ENCODE data around the gene SEMA6C.
"Not testable (repeated sequence)": the region's sequence is repeated elsewhere in the genome, so short reads cannot be mapped to it uniquely, and the experiment has no call there.

The SEMA6C gene

DNA sequence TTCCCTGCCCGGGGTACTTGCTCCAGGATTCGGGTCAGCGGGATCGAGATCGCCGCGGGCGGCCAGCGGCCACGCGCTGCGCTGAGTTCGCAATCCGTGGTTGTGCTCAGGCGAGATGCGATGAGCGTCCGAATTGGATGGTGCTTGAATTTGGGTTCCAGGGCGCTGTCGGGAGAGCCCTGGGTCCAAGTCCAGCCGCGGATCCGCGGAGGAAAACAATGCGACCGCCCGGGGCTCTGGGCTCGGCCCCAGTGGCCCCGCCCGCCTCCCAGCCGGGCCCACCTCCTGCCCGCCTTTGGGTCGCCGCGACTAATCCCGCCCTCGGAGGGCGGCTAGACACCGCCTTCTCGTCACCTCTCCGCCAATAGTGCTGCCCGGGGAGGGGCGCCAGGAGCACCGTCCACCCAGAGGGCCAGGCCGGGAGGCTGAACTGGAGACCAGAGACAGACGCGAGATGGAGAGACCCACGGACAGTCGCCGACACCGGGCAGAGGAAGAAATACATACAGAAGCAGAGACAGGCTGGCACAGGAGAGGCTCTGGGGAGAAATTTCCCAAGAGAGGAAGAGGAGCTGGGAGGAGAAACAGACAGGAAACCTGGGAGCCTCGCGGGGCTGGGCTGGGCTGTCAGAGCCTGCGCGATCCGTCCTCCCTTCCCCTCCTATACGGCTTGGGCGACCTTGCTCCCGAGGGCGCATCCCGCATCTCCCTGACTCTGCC is at the start of gene SEMA6C:
Gene SEMA6C, minus strand, starts transcription at position 220 of the 720 bp plus-strand sequence. CDS start 4,010 bp downstream, outside the sequence.
- DNase-seq (ENCODE audit: low read depth, low spot score), result peak; percentile 75

DNA sequence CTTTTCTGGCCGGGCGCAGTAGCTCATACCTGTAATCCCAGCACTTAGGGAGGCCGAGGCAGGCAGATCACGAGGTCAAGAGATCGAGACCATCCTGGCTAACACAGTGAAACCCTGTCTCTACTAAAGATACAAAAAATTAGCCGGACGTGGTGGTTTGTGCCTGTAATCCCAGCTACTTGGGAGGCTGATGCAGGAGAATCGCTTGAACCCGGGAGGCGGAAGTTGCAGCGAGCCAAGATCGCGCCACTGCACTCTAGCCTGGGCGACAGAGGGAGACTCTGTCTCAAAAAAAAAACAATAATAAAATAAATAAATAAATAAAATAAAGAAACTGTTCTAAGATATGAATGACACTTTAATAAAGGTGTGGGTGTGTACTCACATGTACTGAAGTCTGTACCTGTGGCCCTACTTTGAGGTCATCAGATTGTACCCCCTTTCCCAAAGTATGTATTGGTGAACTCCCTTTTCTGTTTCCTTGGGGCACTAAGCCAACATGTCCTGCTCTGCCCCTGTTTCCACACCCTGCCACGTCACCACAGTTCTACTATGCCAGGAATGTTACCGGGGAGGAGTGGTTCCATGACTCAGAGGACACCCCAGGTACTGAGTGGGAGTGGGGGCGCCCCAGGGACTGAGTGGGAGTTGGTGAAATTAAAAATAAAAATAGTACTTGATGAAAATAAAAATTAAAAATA is 48.6 kb upstream of the SEMA6C start:
- not testable (repeated sequence) for DNase-seq (ENCODE audit: low read depth, low spot score)

- no peak for DNase-seq (ENCODE audit: low read depth, low spot score)
These were observed 47.4 kb upstream of the SEMA6C start for GRCh38 chr1:151193856-151194255.

- no peak for DNase-seq (ENCODE audit: low read depth, low spot score)
These were observed 46.9 kb upstream of the SEMA6C start for GRCh38 chr1:151193304-151193703.

- DNase-seq (ENCODE audit: low read depth, low spot score), result no peak
These were observed 45.6 kb upstream of the SEMA6C start for GRCh38 chr1:151192047-151192446.

DNA sequence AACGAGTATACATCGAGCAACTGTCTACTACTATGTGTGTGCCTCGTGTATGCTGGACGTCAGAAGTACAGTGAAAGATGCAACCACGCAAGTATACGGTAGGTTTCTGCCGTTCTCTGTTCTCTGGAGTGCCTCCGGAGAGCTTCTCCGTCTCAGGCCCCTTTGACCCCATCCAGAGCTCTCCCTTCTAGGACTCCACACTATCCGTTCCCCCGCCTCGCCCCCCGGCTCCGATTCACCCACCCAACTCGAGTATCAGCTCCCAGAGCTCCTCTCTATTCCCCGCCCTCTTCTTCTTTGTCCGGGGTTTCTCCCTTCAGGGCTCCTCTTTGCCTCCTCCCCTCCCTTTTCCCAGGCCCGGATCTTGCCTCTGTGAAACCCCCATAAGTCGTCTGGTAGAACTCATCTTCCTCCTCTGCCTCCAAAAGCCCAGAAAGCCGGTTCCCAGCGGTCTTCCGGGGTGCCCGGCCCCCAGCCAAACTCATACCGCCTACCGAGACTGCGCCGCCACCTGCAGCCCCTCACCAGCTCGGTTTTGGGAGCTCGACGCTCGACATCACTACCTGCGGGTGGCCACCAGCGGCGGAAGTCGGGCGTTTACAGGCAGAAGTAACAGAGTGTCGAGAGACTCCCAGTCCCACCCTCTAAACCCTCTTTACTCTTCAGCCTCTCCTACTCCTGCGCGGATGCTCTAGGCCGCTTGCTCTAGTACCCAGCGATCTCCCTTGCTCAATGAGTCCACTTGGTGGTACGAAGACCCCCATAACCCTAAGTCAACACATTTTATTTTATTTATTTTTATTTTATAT is 43.4 kb upstream of the SEMA6C start, which contains the start of gene VPS72:
Gene VPS72, minus strand, starts transcription at position 561 of the 809 bp plus-strand sequence. Its CDS starts 76 bp downstream, at position 485.
- peak; percentile 45 for DNase-seq (ENCODE audit: low read depth, low spot score)

DNA sequence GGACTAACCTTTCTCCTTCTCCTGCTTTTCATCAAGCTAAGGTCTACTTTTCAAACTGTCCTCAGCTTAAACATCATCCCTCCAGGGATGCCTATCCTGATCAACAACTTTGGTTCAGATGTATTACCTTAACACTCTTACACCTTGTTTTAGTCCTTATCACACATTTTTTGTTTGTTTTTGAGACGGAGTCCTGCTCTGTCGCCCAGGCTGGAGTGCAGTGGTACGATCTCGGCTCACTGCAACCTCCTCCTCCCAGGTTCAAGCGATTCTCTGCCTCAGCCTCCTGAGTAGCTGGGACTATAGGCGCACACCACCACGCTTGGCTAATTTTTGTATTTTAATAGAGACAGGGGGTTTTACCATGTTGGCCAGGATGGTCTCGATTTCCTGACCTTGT is 42.2 kb upstream of the SEMA6C start:
- DNase-seq (ENCODE audit: low read depth, low spot score), result not testable (repeated sequence)

DNA sequence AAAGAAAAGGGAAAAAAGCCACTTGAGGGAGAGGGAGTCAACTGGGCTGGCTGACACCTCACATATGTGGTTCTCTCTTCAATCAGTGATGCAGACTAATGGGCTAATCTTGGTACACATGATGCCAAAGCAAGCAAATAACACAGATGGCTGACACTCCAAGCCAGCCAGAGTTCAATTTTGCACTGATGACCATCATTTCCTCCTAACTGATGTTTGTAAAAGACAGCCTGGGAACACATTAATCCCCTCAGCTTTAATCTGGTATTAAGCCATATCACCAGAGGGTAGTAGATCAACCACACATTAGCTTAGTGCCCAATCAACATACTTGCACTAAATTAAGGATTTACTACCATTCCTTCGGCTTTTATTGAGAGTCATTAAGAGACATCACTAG is 40.8 kb upstream of the SEMA6C start:
- DNase-seq (ENCODE audit: low read depth, low spot score), result no peak

- no peak for DNase-seq (ENCODE audit: low read depth, low spot score)
These were observed 37.8 kb upstream of the SEMA6C start for GRCh38 chr1:151184211-151184610.

GRCh38 chr1:151176514-151177045 is 30.1 kb upstream of the SEMA6C start:
- no peak for DNase-seq (ENCODE audit: low read depth, low spot score)

- no peak for DNase-seq (ENCODE audit: low read depth, low spot score)
These were observed 29.4 kb upstream of the SEMA6C start, which contains the start of gene TMOD4 for GRCh38 chr1:151175863-151176262. Gene TMOD4, minus strand, starts transcription at chr1:151175981. Its CDS starts 1,106 bp downstream, at chr1:151174875.

- no peak for DNase-seq (ENCODE audit: low read depth, low spot score)
These were observed 28.8 kb upstream of the SEMA6C start for GRCh38 chr1:151175041-151175741.

- DNase-seq (ENCODE audit: low read depth, low spot score), result no peak
These were observed 24.8 kb upstream of the SEMA6C start for GRCh38 chr1:151171190-151171589.

GRCh38 chr1:151167116-151167515 is 20.7 kb upstream of the SEMA6C start:
- DNase-seq (ENCODE audit: low read depth, low spot score), result no peak

GRCh38 chr1:151166505-151166956 is 20.1 kb upstream of the SEMA6C start:
- no peak for DNase-seq (ENCODE audit: low read depth, low spot score)

- peak; percentile 96 for DNase-seq (ENCODE audit: low read depth, low spot score)
These were observed 19.5 kb upstream of the SEMA6C start, which contains the start of the genes LYSMD1 and SCNM1 for GRCh38 chr1:151165738-151166504. Gene LYSMD1, minus strand, starts transcription at chr1:151165902. Its CDS starts 644 bp downstream, at chr1:151165258. Gene SCNM1, plus strand, starts transcription at chr1:151166144. Its CDS starts 9 bp downstream, at chr1:151166153.

DNA sequence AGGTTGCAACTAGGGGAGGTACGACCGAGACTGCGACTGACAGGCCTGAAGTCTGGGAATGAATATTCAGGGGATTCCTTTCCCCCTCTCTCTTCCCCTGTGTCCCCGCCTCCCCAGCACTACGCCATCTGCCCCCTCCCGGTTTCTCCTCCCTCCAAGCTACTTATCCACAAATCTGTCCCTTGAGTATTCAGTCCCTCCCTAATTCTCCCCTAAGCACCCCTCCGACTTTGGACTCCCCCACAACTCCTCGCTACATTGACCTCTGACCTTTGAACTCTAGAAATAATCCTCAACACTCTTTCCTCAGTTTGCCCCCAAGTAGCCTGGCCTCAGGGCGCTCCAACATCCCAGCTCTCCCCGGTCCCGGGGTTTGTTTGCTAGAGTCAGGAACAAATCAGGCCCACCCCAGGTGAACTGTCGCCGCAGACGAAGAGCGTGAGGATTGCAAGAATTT is 18.9 kb upstream of the SEMA6C start:
- peak; percentile 18 for DNase-seq (ENCODE audit: low read depth, low spot score)

GRCh38 chr1:151164732-151165280 is 18.4 kb upstream of the SEMA6C start:
- no peak for DNase-seq (ENCODE audit: low read depth, low spot score)

DNA sequence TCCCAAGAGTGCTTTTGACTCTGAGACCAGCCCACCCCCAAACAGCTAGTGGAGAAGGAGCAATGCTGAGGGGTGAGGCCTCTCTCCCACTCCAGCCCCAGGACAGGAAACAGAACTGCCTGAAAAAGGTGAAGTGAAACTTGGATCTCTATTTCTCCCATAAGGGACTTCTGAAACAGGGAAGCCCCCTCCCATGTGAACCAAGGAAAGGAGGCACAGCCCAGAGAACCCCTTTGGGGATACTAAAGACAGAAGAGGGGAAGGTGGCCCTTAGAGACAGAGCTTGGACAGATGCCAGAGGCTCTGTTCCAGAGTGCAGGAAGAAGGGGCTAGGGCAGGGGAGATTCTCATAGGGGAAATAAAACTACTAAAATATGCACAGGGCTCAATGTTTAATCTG is 12.9 kb upstream of the SEMA6C start:
- DNase-seq (ENCODE audit: low read depth, low spot score), result no peak
